NCI-H748 treated with DMSO at 0.1 percent for 48 hours (cell line): ENCODE data around the gene OR4B1.

Experiments used
- DNase-seq: peaks from one replicate; lab custom pipeline; 2025; lab: John Stamatoyannopoulos, UW

Gene OR4B1

GRCh38 chr11:48261600-48261999 lies 45.0 kb downstream of the OR4B1 start:
- no peak for DNase-seq

GRCh38 chr11:48263423-48263911 lies 46.9 kb downstream of the OR4B1 start, which contains the start of gene OR4X1:
Gene OR4X1, plus strand, starts transcription at chr11:48263861. Its CDS starts 0 bp downstream, at chr11:48263861.
- DNase-seq = no peak
